Transverse colon (tissue), 4 donors: ENCODE measurements around the gene DCAF17. TPM values are rescaled to one million over a fixed set of nuclear protein-coding genes. Genes with fewer than 3 reads are reported as not detected.

ENCODE experiments used
- DNase-seq: peaks from one replicate; pipeline ENCODE4 v3.0.0-alpha.2; 2019
- H3K27ac ChIP-seq, 4 donors: fragments of 200-600 bp; sonication (generic); 2 replicates each; pipeline ENCODE4 v1.5.1; 2016 to 2018; ENCODE audit warnings: inconsistent platforms in 4 of 4
- H3K27me3 ChIP-seq: fragments of 200-600 bp; sonication (generic); 2 replicates; pipeline ENCODE4 v1.5.1; 2017; ENCODE audit warnings: inconsistent platforms
- H3K36me3 ChIP-seq, 4 donors: fragments of 200-600 bp; sonication (generic); 2 replicates each; pipeline ENCODE4 v1.5.1; 2017 to 2019; ENCODE audit warnings: inconsistent platforms in 4 of 4
- H3K4me1 ChIP-seq, 4 donors: fragments of 200-600 bp; sonication (generic); 2 replicates each; pipeline ENCODE4 v1.5.1; 2017 to 2020; ENCODE audit warnings: inconsistent platforms in 4 of 4
- H3K4me3 ChIP-seq, 4 donors: fragments of 200-600 bp; sonication (generic); 1 replicate in 1 of 4; 2 replicates in 3 of 4; pipeline versions ENCODE4 v1.5.1 to v1.6.1; 2017 to 2019; ENCODE audit warnings: inconsistent platforms in 4 of 4
- H3K9me3 ChIP-seq, 2 donors: fragments of 200-600 bp; sonication (generic); 2 replicates each; pipeline ENCODE4 v1.5.1; 2017 to 2019; ENCODE audit warnings: inconsistent platforms in 2 of 2
- CTCF ChIP-seq, 5 experiments: fragments of 200-600 bp in 3 of 5; fragments of 450-650 bp in 2 of 5; sonication (generic) in 3 of 5; IDR thresholded peaks; 1 replicate in 2 of 5; 2 replicates in 3 of 5; pipeline ENCODE4 v1.5.1; 2016 to 2017; ENCODE audit warnings: antibody characterized with exemption in 5 of 5, inconsistent platforms in 3 of 5, mild to moderate bottlenecking in 2 of 5, moderate library complexity in 1 of 5
- EP300 ChIP-seq: sonication (generic); formaldehyde crosslinking; IDR thresholded peaks from one replicate; pipeline ENCODE4 v1.6.1; 2017; ENCODE audit warnings: antibody characterized with exemption, low read depth
- POLR2A ChIP-seq: fragments of 450-650 bp; IDR thresholded peaks from one replicate; pipeline ENCODE4 v1.6.1; 2016; ENCODE audit warnings: antibody characterized with exemption, mild to moderate bottlenecking, moderate library complexity
- POLR2AphosphoS5 ChIP-seq, 3 donors: sonication (generic); formaldehyde crosslinking; IDR thresholded peaks; one replicate each; pipeline ENCODE4 v1.6.1; 2016; ENCODE audit warnings: antibody characterized with exemption in 3 of 3
- WGBS, 2 donors: methylation state at CpG; one replicate each; pipeline ENCODE4 v1.1.5; 2018; ENCODE audit warnings: low coverage in 1 of 2; 5-methylcytosine and 5-hydroxymethylcytosine counted together
- in situ Hi-C, 4 donors: fragments of 200-750 bp; cut with MboI; loops; one replicate each; pipeline versions ENCODE4 v1.15.0 to v1.15.1; 2017; ENCODE audit warnings: low sequenced_read_pairs in 3 of 4, low pct_ligation_motif_present in 1 of 4, low pct_unique_long_range_greater_than_20kb in 1 of 4
- intact Hi-C: fragments of 100-400 bp; cut with DNase I; formaldehyde crosslinking; loops from one replicate; pipeline ENCODE4 v1.15.1; 2023; ENCODE audit warnings: low total_unique reads
- total RNA-seq, 4 donors: library from RNA; depleted of rRNA; stranded (reverse); fragments of >200 nt; gene quantifications; one replicate each; pipeline ENCODE4 v1.1.0, GENCODE V29; 2016

DCAF17 gene
- total RNA-seq, 4 donors from 2014 or later, result 6.2 to 24.7 (median 19.2) TPM

GRCh38 chr2:171513719-171514160 lies 79.7 kb downstream of the DCAF17 start:
- no peaks in the 10 kb centered on the region for H3K27me3 ChIP-seq
- H3K4me3 ChIP-seq, result no peak overlapping the region
- WGBS, 2 donors, result 56 to 65% methylated on average over 3 of the region's 3 CpGs
- in situ Hi-C loops, result no loop called here
- no peaks in the 10 kb centered on the region for H3K9me3 ChIP-seq
- no peak for TF ChIP-seq POLR2A
- no peaks in the 10 kb centered on the region for H3K36me3 ChIP-seq
- DNase-seq, result no peak
- intact Hi-C loops, result no loop called here
- no peaks in the 10 kb centered on the region for H3K4me1 ChIP-seq
- H3K27ac ChIP-seq, result no peak overlapping the region

DNA sequence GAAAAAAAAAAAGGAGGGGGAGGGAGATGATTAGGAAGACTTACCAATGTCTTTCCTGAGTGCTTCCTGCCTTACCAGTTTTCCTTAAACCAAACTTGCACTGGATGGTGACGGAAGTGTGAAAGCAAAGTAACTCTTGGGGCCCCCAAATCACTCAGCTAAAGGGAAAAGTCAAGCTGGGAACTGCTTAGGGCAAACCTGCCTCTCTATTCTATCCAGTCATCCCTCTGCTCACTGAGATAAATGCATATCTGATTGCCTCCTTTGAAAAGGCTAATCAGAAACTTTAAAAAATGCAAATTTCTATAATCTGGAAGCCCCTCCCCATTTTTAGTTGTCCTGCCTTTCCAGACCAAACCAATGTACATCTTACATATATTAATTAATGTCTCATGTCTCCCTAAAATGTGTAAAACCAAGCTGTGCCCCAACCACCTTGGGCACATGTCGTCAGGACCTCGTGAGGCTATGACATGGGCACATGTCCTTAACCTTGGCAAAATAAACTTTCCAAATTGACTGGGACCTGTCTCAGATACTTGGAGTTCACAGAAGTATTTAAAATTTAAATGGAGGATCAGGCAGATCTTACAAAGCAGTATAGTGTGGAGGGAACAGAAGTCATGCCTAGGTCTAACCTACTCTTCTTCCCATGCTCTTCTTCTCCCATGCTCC lies 81.0 kb downstream of the DCAF17 start:
- no peaks in the 10 kb centered on the region for H3K27me3 ChIP-seq
- no peak for DNase-seq
- in situ Hi-C loops, result no loop called here
- no peaks in the 10 kb centered on the region for H3K36me3 ChIP-seq
- no peaks in the 10 kb centered on the region for H3K4me1 ChIP-seq
- H3K4me3 ChIP-seq, result no peak overlapping the region
- 90 to 94% methylated on average over 3 of the region's 3 CpGs for WGBS, 2 donors
- H3K27ac ChIP-seq, result no peak overlapping the region
- TF ChIP-seq POLR2A (no peak), CTCF (IDR thresholded peaks at IDR 0.05) (no peak), EP300 (no peak), POLR2AphosphoS5 (IDR thresholded peaks at IDR 0.05) (no peak)
- no peaks in the 10 kb centered on the region for H3K9me3 ChIP-seq
- intact Hi-C loops, result no loop called here

- H3K4me3 ChIP-seq, result no peak overlapping the region
- no peaks in the 10 kb centered on the region for H3K9me3 ChIP-seq
- H3K36me3 ChIP-seq, result no peaks in the 10 kb centered on the region
- DNase-seq, result no peak
- no peaks in the 10 kb centered on the region for H3K4me1 ChIP-seq
- in situ Hi-C loops, result no loop called here
- intact Hi-C loops, result no loop called here
- no peaks in the 10 kb centered on the region for H3K27me3 ChIP-seq
- TF ChIP-seq POLR2A (no peak), EP300 (no peak), CTCF (IDR thresholded peaks at IDR 0.05) (no peak), POLR2AphosphoS5 (IDR thresholded peaks at IDR 0.05) (no peak)
- WGBS, 2 donors, result 73 to 96% methylated on average over 5 to 6 of the region's 6 CpGs
- no peak overlapping the region for H3K27ac ChIP-seq
These were observed 81.8 kb downstream of the DCAF17 start for GRCh38 chr2:171515672-171516298.

- no peaks in the 10 kb centered on the region for H3K9me3 ChIP-seq
These were observed 82.8 kb downstream of the DCAF17 start for GRCh38 chr2:171516793-171517192.

More at GRCh38 chr2:171516793-171517192, 82.8 kb downstream of the DCAF17 start:
- no peak for DNase-seq
- TF ChIP-seq EP300, result no peak
- TF ChIP-seq CTCF (IDR thresholded peaks at IDR 0.05), result no peak
- no peak for TF ChIP-seq POLR2A
- no peak for TF ChIP-seq POLR2AphosphoS5 (IDR thresholded peaks at IDR 0.05)
- intact Hi-C loops, result no loop called here
- H3K27me3 ChIP-seq, result peaks cover 2% of the 10 kb centered on the region
- peaks cover 0 to 5% (median 2%) of the 10 kb centered on the region in 4 donors for H3K4me1 ChIP-seq
- 87 to 89% methylated on average over 5 of the region's 5 CpGs for WGBS, 2 donors
- no peak overlapping the region for H3K27ac ChIP-seq
- in situ Hi-C loops, result no loop called here
- no peaks in the 10 kb centered on the region for H3K36me3 ChIP-seq
- no peak overlapping the region for H3K4me3 ChIP-seq
